AG08395 (cell line): ENCODE measurements around the gene TIAM2.
"Not testable (repeated sequence)": the region's sequence is repeated elsewhere in the genome, so short reads cannot be mapped to it uniquely, and the experiment has no call there.

Experiments
- DNase-seq: peaks from one replicate; pipeline ENCODE4 v3.0.0; 2012; ENCODE audit warnings: mixed read lengths, low spot score

Gene TIAM2

GRCh38 chr6:154995254-154996015 lies at the start of gene TIAM2:
Gene TIAM2 (plus strand): TSS chr6:154995315. CDS start chr6:155129224, 133,909 bp downstream.
- peak; percentile 52 for DNase-seq

GRCh38 chr6:154950979-154951344 lies 44.2 kb upstream of the TIAM2 start:
- no peak for DNase-seq

- no peak for DNase-seq
Observed at GRCh38 chr6:154951345-154952200, 43.5 kb upstream of the TIAM2 start.

- DNase-seq: no peak
Observed at GRCh38 chr6:154953644-154954043, 41.5 kb upstream of the TIAM2 start.

- DNase-seq: no peak
Observed at GRCh38 chr6:154954347-154954746, 40.8 kb upstream of the TIAM2 start.

GRCh38 chr6:154956771-154957522 lies 38.2 kb upstream of the TIAM2 start:
- no peak for DNase-seq

- no peak for DNase-seq
Observed at GRCh38 chr6:154958469-154958868, 36.6 kb upstream of the TIAM2 start.

- no peak for DNase-seq
Observed at GRCh38 chr6:154960299-154960843, 34.7 kb upstream of the TIAM2 start.

GRCh38 chr6:154960854-154961530 lies 34.1 kb upstream of the TIAM2 start:
- DNase-seq: no peak

GRCh38 chr6:154962753-154963152 lies 32.4 kb upstream of the TIAM2 start:
- peak; percentile 85 for DNase-seq

GRCh38 chr6:154966065-154966770 lies 28.9 kb upstream of the TIAM2 start:
- not testable (repeated sequence) for DNase-seq

GRCh38 chr6:154969796-154970195 lies 25.3 kb upstream of the TIAM2 start:
- DNase-seq: no peak

GRCh38 chr6:154974485-154975149 lies 20.5 kb upstream of the TIAM2 start:
- no peak for DNase-seq

GRCh38 chr6:154977588-154977987 lies 17.5 kb upstream of the TIAM2 start:
- no peak for DNase-seq

GRCh38 chr6:154980273-154981078 lies 14.6 kb upstream of the TIAM2 start:
- no peak for DNase-seq

GRCh38 chr6:154981079-154981870 lies 13.8 kb upstream of the TIAM2 start:
- no peak for DNase-seq

- no peak for DNase-seq
Observed at GRCh38 chr6:154984146-154984545, 11.0 kb upstream of the TIAM2 start.

GRCh38 chr6:154986787-154987235 lies 8.3 kb upstream of the TIAM2 start:
- no peak for DNase-seq

- no peak for DNase-seq
Observed at GRCh38 chr6:154989448-154989847, 5.7 kb upstream of the TIAM2 start.
